K562 (cell line): ENCODE measurements around the gene SIK1. TPM values are rescaled to one million over a fixed set of nuclear protein-coding genes. Genes with fewer than 3 reads are reported as not detected.

Experiments
- ATAC-seq: fragments of 200-7000 bp; cut with Tn5 transposase; 3 replicates; pipeline ENCODE4 v1.9.1; 2020; ENCODE audit warnings: moderate library complexity
- BruUV-seq: library from RNA; stranded (reverse); fragments of 400-500 nt; replicated peaks from 2 replicates; lab custom pipeline; 2021; lab: Mats Ljungman, UMichigan
- CTCF ChIA-PET: fragments of 300-600 bp; formaldehyde crosslinking; extraction: SDS; loops from one replicate; lab custom pipeline; 2021; ENCODE audit warnings: low intra/inter-chr PET ratio; lab: Yijun Ruan, JAX
- POLR2A ChIA-PET: fragments of 300-600, 350-650 bp; sonication (Branson Sonifier 250); formaldehyde crosslinking; extraction: SDS; loops from one replicate; lab custom pipeline; 2021; ENCODE audit warnings: antibody characterized with exemption, inconsistent platforms; lab: Yijun Ruan, JAX
- DNase-seq, 4 experiments: peaks; one replicate each; pipeline versions ENCODE4 v3.0.0 to v3.0.0-alpha.2; 2011 to 2018; ENCODE audit warnings: low spot score in 3 of 4, mixed read lengths in 3 of 4; ENCODE audit errors: extremely low read depth in 1 of 4
- FAIRE-seq: peaks from 2 replicates; lab custom pipeline; 2011; peaks lifted over from hg19 to GRCh38; lab: Jason Lieb, UNC
- H2AFZ ChIP-seq: 2 replicates; pipeline ENCODE4 v1.6.0; 2011; ENCODE audit warnings: low read depth, low read length, control low read depth, inconsistent platforms
- H3K27ac ChIP-seq: fragments of 200-600 bp; 3 replicates; pipeline ENCODE4 v1.8.0; 2011; ENCODE audit warnings: low read depth, mild to moderate bottlenecking, control low read depth, inconsistent platforms, low read length, moderate library complexity, mixed read lengths; ENCODE audit errors: extremely low read depth
- H3K27me3 ChIP-seq, 2 experiments: fragments of 300-600 bp in 1 of 2; 2 replicates in 1 of 2; 3 replicates in 1 of 2; pipeline versions ENCODE4 v1.6.0 to v1.8.0; 2011; ENCODE audit warnings: inconsistent platforms in 2 of 2, low read length in 2 of 2, mild to moderate bottlenecking in 1 of 2, mixed read lengths in 1 of 2, moderate library complexity in 1 of 2; ENCODE audit not compliant: control insufficient read depth in 2 of 2, insufficient read depth in 2 of 2
- H3K36me3 ChIP-seq: fragments of 300-600 bp; 3 replicates; pipeline ENCODE4 v1.8.0; 2011; ENCODE audit warnings: mild to moderate bottlenecking, low read length, inconsistent platforms; ENCODE audit not compliant: control insufficient read depth, insufficient read depth
- H3K4me1 ChIP-seq, 2 experiments: fragments of 200-600 bp in 1 of 2; replicated peaks in 1 of 2; 2 replicates in 1 of 2; 3 replicates in 1 of 2; pipeline versions ENCODE4 v1.5.1 to v1.8.0; 2011; ENCODE audit warnings: inconsistent platforms in 2 of 2, low read length in 2 of 2, mild to moderate bottlenecking in 1 of 2, mixed read lengths in 1 of 2, moderate library complexity in 1 of 2; ENCODE audit not compliant: control insufficient read depth in 2 of 2, insufficient read depth in 2 of 2
- H3K4me2 ChIP-seq: 2 replicates; pipeline ENCODE4 v1.6.1; 2011; ENCODE audit warnings: low read length, control low read depth, inconsistent platforms, mixed read lengths; ENCODE audit not compliant: insufficient read depth
- H3K4me3 ChIP-seq: fragments of 200-600 bp; sonication (generic), shearing (Covaris generic); 2 replicates; pipeline ENCODE4 v1.5.1; 2016; ENCODE audit warnings: control low read depth, inconsistent platforms
- H3K79me2 ChIP-seq: fragments of 200-600 bp; 3 replicates; pipeline ENCODE4 v1.8.0; 2011; ENCODE audit warnings: low read length, inconsistent platforms; ENCODE audit not compliant: control insufficient read depth, insufficient read depth
- H3K9ac ChIP-seq, 2 experiments: 2 replicates each; pipeline versions ENCODE4 v1.6.0 to v1.6.1; 2011; ENCODE audit warnings: low read depth in 2 of 2, low read length in 2 of 2, control low read depth in 1 of 2, inconsistent platforms in 1 of 2, mild to moderate bottlenecking in 1 of 2, mixed read lengths in 1 of 2; ENCODE audit not compliant: insufficient read depth in 1 of 2
- H3K9me1 ChIP-seq: one replicate; pipeline ENCODE4 v1.6.0; 2011; ENCODE audit warnings: inconsistent platforms, mild to moderate bottlenecking, low read length, moderate library complexity; ENCODE audit not compliant: control insufficient read depth, insufficient read depth
- H3K9me3 ChIP-seq: replicated peaks from 2 replicates; pipeline ENCODE4 v1.5.1; 2011; ENCODE audit warnings: low read depth, low read length, inconsistent platforms; ENCODE audit not compliant: control insufficient read depth, insufficient read depth
- H4K20me1 ChIP-seq: replicated peaks from 2 replicates; pipeline ENCODE4 v1.6.1; 2011; ENCODE audit warnings: low read length, inconsistent platforms, mixed read lengths; ENCODE audit not compliant: control insufficient read depth, insufficient read depth
- DACH1 ChIP-seq: fragments of 450-650 bp; IDR thresholded peaks from 2 replicates; pipeline ENCODE4 v1.6.1; 2018; ENCODE audit not compliant: partially characterized antibody
- ETV6 ChIP-seq, 3 experiments: fragments of 150-350 bp in 1 of 3; sonication (generic) in 1 of 3; formaldehyde crosslinking in 1 of 3; IDR thresholded peaks; 2 replicates each; pipeline versions ENCODE4 v1.6.1 to v1.8.0; 2014 to 2022; ENCODE audit warnings: borderline replicate concordance in 2 of 3, low read depth in 2 of 3, antibody characterized with exemption in 1 of 3, low read length in 1 of 3, mild to moderate bottlenecking in 1 of 3, missing genetic modification reagents in 1 of 3
- NR2F6 ChIP-seq: fragments of 450-650 bp; formaldehyde crosslinking; IDR thresholded peaks from 2 replicates; pipeline ENCODE4 v1.4.0; 2020; ENCODE audit warnings: mild to moderate bottlenecking
- PML ChIP-seq: IDR thresholded peaks from 2 replicates; pipeline ENCODE4 v1.6.1; 2012; ENCODE audit warnings: low read length, inconsistent platforms
- TBP ChIP-seq: optimal IDR thresholded peaks from 2 replicates; pipeline ENCODE3; 2011; ENCODE audit warnings: low read depth, low read length, improper control_type of control experiment
- TCF7 ChIP-seq: sonication (generic); IDR thresholded peaks from 2 replicates; pipeline ENCODE4 v1.6.1; 2016; ENCODE audit warnings: antibody characterized with exemption, borderline replicate concordance
- TRIM28 ChIP-seq: fragments of 450-650 bp; IDR thresholded peaks from 2 replicates; pipeline ENCODE4 v1.6.1; 2017
- ZFP30 ChIP-seq: fragments of 250-450 bp; sonication (Bioruptor Pico); IDR thresholded peaks from 2 replicates; pipeline ENCODE4 v1.8.0; 2022; ENCODE audit warnings: moderate library complexity, mild to moderate bottlenecking, inconsistent platforms, borderline replicate concordance
- ZKSCAN8 ChIP-seq: fragments of 200-800 bp; sonication (Bioruptor generic); IDR thresholded peaks from 2 replicates; pipeline ENCODE4 v1.6.1; 2016; ENCODE audit warnings: missing genetic modification characterization, missing compliant biosample characterization
- ZNF347 ChIP-seq: fragments of 450-650 bp; formaldehyde crosslinking; IDR thresholded peaks from 2 replicates; pipeline ENCODE4 v1.4.0; 2020; ENCODE audit warnings: low read depth, mild to moderate bottlenecking, moderate library complexity
- WGBS: fragments of 100-300 bp; shearing (Covaris generic); methylation state at CpG from one replicate; pipeline ENCODE4 v1.1.6; 2016; ENCODE audit warnings: low coverage, mixed read lengths; ENCODE audit not compliant: insufficient coverage; ENCODE audit errors: missing lambda C conversion rate; 5-methylcytosine and 5-hydroxymethylcytosine counted together
- in situ Hi-C: fragments of 300-500 bp; cut with MboI; formaldehyde crosslinking; loops from 4 replicates; pipeline ENCODE4 v1.15.0; 2018; ENCODE audit warnings: inconsistent platforms, mixed read lengths
- intact Hi-C: fragments of 100-400 bp; cut with micrococcal nuclease; formaldehyde crosslinking; loops from 2 replicates; pipeline ENCODE4 v1.14.2; 2022
- polyA plus RNA-seq, 8 experiments: library from polyadenylated mRNA; depleted of rRNA in 4 of 8; stranded (reverse) in 5 of 8; unstranded in 3 of 8; fragments of >200 nt; fragmentation: Nextera tagmentation in 2 of 8; fragmentation: Illumina TruSeq in 1 of 8; extraction: Ambion mirVana in 2 of 8; extraction: Trizol in 1 of 8; gene quantifications; 2 replicates each; pipeline versions ENCODE4 v1.2.1 to v1.2.3, GENCODE V29; 2011 to 2014; ENCODE audit warnings: inconsistent platforms in 1 of 8, missing spikeins in 1 of 8
- total RNA-seq, 7 experiments: library from RNA; depleted of rRNA in 6 of 7; stranded (reverse); fragments of >200 nt in 6 of 7; fragmentation: Illumina TruSeq in 2 of 7; extraction: Trizol in 2 of 7; gene quantifications; 2 replicates each; pipeline versions ENCODE4 v1.2.1 to v1.2.3, GENCODE V29; 2011 to 2021; ENCODE audit warnings: low replicate concordance in 1 of 7
- TF ChIP-seq, protein P1 (sequence below), 2 experiments: fragments of 450-650 bp in 1 of 2; sonication (generic) in 1 of 2; formaldehyde crosslinking; conservative IDR thresholded peaks; 2 replicates each; pipeline versions ENCODE4 v1.4.0 to v1.8.1; 2020 to 2022; ENCODE audit warnings: mild to moderate bottlenecking in 1 of 2, missing genetic modification reagents in 1 of 2
- TF ChIP-seq, protein P2 (sequence below): fragments of 250-450 bp; sonication (Bioruptor Pico); IDR thresholded peaks from 2 replicates; pipeline ENCODE4 v1.4.0; 2020

The SIK1 gene
- total and polyA plus RNA-seq, 9 of the 15 experiments (the other 6 are each of a cell fraction or from before 2014, with no cell fraction given): 0.45 to 4.3 (median 1.8) TPM; not detected in 2

DNA sequence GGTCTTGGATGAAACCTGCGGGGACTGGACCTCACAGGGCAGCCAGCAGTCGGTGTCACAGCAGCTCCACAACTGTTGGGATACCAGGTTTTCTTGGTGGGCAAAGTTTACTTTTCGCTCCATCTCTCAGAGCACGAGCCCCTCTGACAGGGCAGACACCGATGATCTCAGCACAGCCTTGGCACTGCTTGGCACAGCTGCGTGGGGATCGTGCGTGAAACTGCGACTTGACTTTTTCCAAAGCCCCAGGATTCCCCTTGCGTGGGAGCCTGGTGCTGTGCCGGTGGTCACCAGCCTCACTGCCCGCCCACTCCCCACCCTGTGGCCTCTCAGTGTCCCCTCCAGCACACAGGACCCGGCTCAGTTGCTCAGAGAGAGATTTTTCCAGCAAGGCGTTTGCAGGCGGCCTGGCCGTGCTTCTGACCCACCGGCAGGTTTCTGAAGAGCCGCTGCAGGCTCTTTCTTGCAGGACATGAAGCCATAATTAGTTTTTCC lies 57.3 kb downstream of the SIK1 start:
- BruUV-seq: no TSS peak
- peaks cover 0 to 21% of the 10 kb centered on the region in 2 experiments; a peak in 2 of 5 replicates for H3K4me1 ChIP-seq
- peaks cover 38 to 93% of the 10 kb centered on the region in 2 experiments for H3K27me3 ChIP-seq
- no peak overlapping the region for H3K4me3 ChIP-seq
- in situ Hi-C loops: no loop called here
- no peak overlapping the region for H2AFZ ChIP-seq
- intact Hi-C loops: no loop called here
- FAIRE-seq (no peak), DNase-seq (no peak), ATAC-seq (no peak)
- no peaks in the 10 kb centered on the region for H3K36me3 ChIP-seq
- peaks cover 21% of the 10 kb centered on the region; the same call in 1 of the 2 replicates for H4K20me1 ChIP-seq
- peaks cover 4% of the 10 kb centered on the region for H3K9me1 ChIP-seq
- H3K79me2 ChIP-seq: no peaks in the 10 kb centered on the region
- POLR2A ChIA-PET: no interaction called here
- no peaks in the 10 kb centered on the region for H3K9me3 ChIP-seq
- H3K4me2 ChIP-seq: no peak overlapping the region
- no peak overlapping the region for H3K9ac ChIP-seq
- TF ChIP-seq ETV6 (IDR thresholded peaks at IDR 0.05; ENCODE audit: borderline replicate concordance in 1 of 2, low read depth in 2 of 2, low read length in 1 of 2) (no peak), ETV6 (CRISPR knock-in tag; IDR thresholded peaks at IDR 0.05; ENCODE audit: borderline replicate concordance) (no peak), PML (no peak), ZNF347 (CRISPR knock-in tag) (no peak), DACH1 (no peak), ZFP30 (CRISPR knock-in tag) (no peak), ZKSCAN8 (no peak), TRIM28 (no peak), TCF7 (no peak), TBP (no peak), NR2F6 (no peak)
- TF ChIP-seq, protein P1, sequence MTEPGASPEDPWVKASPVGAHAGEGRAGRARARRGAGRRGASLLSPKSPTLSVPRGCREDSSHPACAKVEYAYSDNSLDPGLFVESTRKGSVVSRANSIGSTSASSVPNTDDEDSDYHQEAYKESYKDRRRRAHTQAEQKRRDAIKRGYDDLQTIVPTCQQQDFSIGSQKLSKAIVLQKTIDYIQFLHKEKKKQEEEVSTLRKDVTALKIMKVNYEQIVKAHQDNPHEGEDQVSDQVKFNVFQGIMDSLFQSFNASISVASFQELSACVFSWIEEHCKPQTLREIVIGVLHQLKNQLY (CRISPR knock-in tag; conservative IDR thresholded peaks at IDR 0.05): no peak
- TF ChIP-seq, protein P2, sequence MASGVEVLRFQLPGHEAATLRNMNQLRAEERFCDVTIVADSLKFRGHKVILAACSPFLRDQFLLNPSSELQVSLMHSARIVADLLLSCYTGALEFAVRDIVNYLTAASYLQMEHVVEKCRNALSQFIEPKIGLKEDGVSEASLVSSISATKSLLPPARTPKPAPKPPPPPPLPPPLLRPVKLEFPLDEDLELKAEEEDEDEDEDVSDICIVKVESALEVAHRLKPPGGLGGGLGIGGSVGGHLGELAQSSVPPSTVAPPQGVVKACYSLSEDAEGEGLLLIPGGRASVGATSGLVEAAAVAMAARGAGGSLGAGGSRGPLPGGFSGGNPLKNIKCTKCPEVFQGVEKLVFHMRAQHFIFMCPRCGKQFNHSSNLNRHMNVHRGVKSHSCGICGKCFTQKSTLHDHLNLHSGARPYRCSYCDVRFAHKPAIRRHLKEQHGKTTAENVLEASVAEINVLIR (CRISPR knock-in tag): no peak
- H3K27ac ChIP-seq: no peak overlapping the region
- WGBS: 2% methylated on average over 18 of the region's 18 CpGs
- CTCF ChIA-PET: no interaction called here
